Measurements from ENCODE around the gene DAPP1. TPM values are rescaled to one million over a fixed set of nuclear protein-coding genes. Genes with fewer than 3 reads are reported as not detected.
"Not testable (repeated sequence)": the region's sequence is repeated elsewhere in the genome, so short reads cannot be mapped to it uniquely, and the experiment has no call there.

DAPP1 gene, protein sequence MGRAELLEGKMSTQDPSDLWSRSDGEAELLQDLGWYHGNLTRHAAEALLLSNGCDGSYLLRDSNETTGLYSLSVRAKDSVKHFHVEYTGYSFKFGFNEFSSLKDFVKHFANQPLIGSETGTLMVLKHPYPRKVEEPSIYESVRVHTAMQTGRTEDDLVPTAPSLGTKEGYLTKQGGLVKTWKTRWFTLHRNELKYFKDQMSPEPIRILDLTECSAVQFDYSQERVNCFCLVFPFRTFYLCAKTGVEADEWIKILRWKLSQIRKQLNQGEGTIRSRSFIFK
- total RNA-seq (2014; rRNA removed; shearing (Covaris generic)) (not detected in 2 replicates), polyA plus RNA-seq (2016; fragmentation: Nextera tagmentation; extraction: Ambion mirVana) (0.13 TPM in 1 of 2 replicates, not detected in the other)

GRCh38 chr4:99816545-99817308 lies at the start of gene DAPP1:
Gene DAPP1 (plus strand): TSS chr4:99816827. CDS start chr4:99816914, 87 bp downstream.
- Histone ChIP-seq H3K36me3 (ENCODE audit: low read depth) (no peaks in the 10 kb centered on the region), H3K4me2 (ENCODE audit: unreplicated experiment) (no peak within 1 kb of the TSS), H3F3A (ENCODE audit: insufficient read depth) (no peaks in the 10 kb centered on the region), H4K20me1 (ENCODE audit: insufficient read depth) (no peaks in the 10 kb centered on the region), H3K4me1 (ENCODE audit: insufficient read depth) (no peaks in the 10 kb centered on the region), H3K9me2 (ENCODE audit: insufficient read depth) (no peaks in the 10 kb centered on the region), H3K27me3 (replicated peaks; ENCODE audit: insufficient read depth) (peaks cover 11% of the 10 kb centered on the region; the same call in 1 of the 2 replicates), H3K4me3 (no peak within 1 kb of the TSS), H3K27ac (no peak within 1 kb of the TSS), H3K79me2 (ENCODE audit: insufficient read depth) (no peaks in the 10 kb centered on the region), H2AFZ (no peak within 1 kb of the TSS), H3K9me3 (ENCODE audit: low read depth) (no peaks in the 10 kb centered on the region), H3K9ac (no peak within 1 kb of the TSS)
- no peak for DNase-seq
- TF ChIP-seq EZH2phosphoT487 (IDR thresholded peaks at IDR 0.05; ENCODE audit: insufficient read depth, low read depth) = no peak
- TF ChIP-seq EZH2 (IDR thresholded peaks at IDR 0.05; ENCODE audit: insufficient read depth, poor library complexity, severe bottlenecking) = no peak
- WGBS, 2 experiments (ENCODE audit: low coverage in 1 of 2, low lambda C conversion rate in 2 of 2, missing lambda C conversion rate in 2 of 2) = 66 to 72% methylated on average over 7 of the region's 7 CpGs
- in situ Hi-C loops (cut with MboI) = no loop called here

- H3K36me3 ChIP-seq (ENCODE audit: low read depth); H3K27ac ChIP-seq; H3K4me2 ChIP-seq (ENCODE audit: unreplicated experiment); H3K9me2 ChIP-seq (ENCODE audit: insufficient read depth); H3K9me3 ChIP-seq (ENCODE audit: low read depth); DNase-seq; H3K4me3 ChIP-seq; H3K27me3 ChIP-seq (replicated peaks; ENCODE audit: insufficient read depth); H3K4me1 ChIP-seq (ENCODE audit: insufficient read depth); H3K9ac ChIP-seq; H3K79me2 ChIP-seq (ENCODE audit: insufficient read depth); H3F3A ChIP-seq (ENCODE audit: insufficient read depth); in situ Hi-C loops (cut with MboI); H2AFZ ChIP-seq; H4K20me1 ChIP-seq (ENCODE audit: insufficient read depth): not testable (repeated sequence)
- 54 to 78% methylated on average over 6 to 7 of the region's 7 CpGs for WGBS, 2 experiments (ENCODE audit: low coverage in 1 of 2, low lambda C conversion rate in 2 of 2, missing lambda C conversion rate in 2 of 2)
These were observed 45.8 kb upstream of the DAPP1 start for GRCh38 chr4:99770842-99771241.

DNA sequence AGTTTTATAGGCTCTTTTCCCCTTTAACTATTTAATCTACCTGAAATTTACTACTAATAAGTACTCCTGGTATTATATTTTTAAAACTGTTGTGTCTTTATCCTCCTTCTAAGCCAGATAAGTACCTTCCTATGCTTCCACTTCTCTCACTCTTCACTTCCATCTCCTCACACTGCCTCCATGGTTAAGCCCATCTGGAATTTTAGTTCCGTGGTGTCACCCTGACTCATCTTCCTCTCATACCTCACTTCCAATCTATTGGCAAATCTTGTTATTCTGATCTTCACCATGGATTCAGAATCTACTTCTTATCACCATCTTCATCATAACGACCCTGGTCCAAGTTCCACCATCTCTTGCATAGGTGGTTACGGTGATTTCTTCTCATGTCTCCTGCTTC lies 32.7 kb upstream of the DAPP1 start:
- Histone ChIP-seq H3K4me2 (ENCODE audit: unreplicated experiment) (no peak overlapping the region), H3K4me1 (ENCODE audit: insufficient read depth) (no peaks in the 10 kb centered on the region), H3K4me3 (no peak overlapping the region), H4K20me1 (ENCODE audit: insufficient read depth) (no peaks in the 10 kb centered on the region), H3K9me3 (ENCODE audit: low read depth) (no peaks in the 10 kb centered on the region), H3K36me3 (ENCODE audit: low read depth) (no peaks in the 10 kb centered on the region), H3K27me3 (replicated peaks; ENCODE audit: insufficient read depth) (no peaks in the 10 kb centered on the region), H3F3A (ENCODE audit: insufficient read depth) (no peaks in the 10 kb centered on the region), H2AFZ (no peak overlapping the region), H3K79me2 (ENCODE audit: insufficient read depth) (no peaks in the 10 kb centered on the region), H3K9ac (no peak overlapping the region), H3K27ac (no peak overlapping the region), H3K9me2 (ENCODE audit: insufficient read depth) (no peaks in the 10 kb centered on the region)
- TF ChIP-seq EZH2phosphoT487 (IDR thresholded peaks at IDR 0.05; ENCODE audit: insufficient read depth, low read depth) (no peak), EZH2 (IDR thresholded peaks at IDR 0.05; ENCODE audit: insufficient read depth, poor library complexity, severe bottlenecking) (no peak)
- 43 to 48% methylated on average over 3 of the region's 3 CpGs for WGBS, 2 experiments (ENCODE audit: low coverage in 1 of 2, low lambda C conversion rate in 2 of 2, missing lambda C conversion rate in 2 of 2)
- in situ Hi-C loops (cut with MboI) = no loop called here
- DNase-seq = no peak

DNA sequence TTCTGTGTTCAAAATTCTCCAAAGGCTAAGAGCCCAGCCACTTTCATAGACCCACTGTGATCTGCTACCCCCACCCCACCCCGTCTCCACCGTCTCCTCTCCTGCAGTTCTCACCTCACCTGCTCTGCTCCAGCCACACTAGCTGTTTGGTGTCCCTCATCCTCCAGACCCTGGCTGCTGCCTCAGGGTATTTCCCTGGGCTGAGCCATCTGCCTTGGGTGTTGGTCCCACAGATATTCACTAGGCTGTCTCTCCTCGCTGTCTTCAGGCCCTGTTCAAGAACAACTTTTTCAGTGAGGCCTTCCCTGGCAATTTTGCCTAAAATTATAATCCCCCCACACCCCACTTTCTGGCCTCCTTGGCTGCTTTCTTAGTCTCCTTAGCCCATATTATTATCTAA lies 31.8 kb upstream of the DAPP1 start:
- H2AFZ ChIP-seq = no peak overlapping the region
- H3K4me3 ChIP-seq = no peak overlapping the region
- H3K36me3 ChIP-seq (ENCODE audit: low read depth) = no peaks in the 10 kb centered on the region
- H3K4me2 ChIP-seq (ENCODE audit: unreplicated experiment) = no peak overlapping the region
- in situ Hi-C loops (cut with MboI) = no loop called here
- H3K9me2 ChIP-seq (ENCODE audit: insufficient read depth) = no peaks in the 10 kb centered on the region
- no peak overlapping the region for H3K27ac ChIP-seq
- H3K9ac ChIP-seq = no peak overlapping the region
- TF ChIP-seq EZH2 (IDR thresholded peaks at IDR 0.05; ENCODE audit: insufficient read depth, poor library complexity, severe bottlenecking) (no peak), EZH2phosphoT487 (IDR thresholded peaks at IDR 0.05; ENCODE audit: insufficient read depth, low read depth) (no peak)
- no peaks in the 10 kb centered on the region for H3F3A ChIP-seq (ENCODE audit: insufficient read depth)
- no peaks in the 10 kb centered on the region for H3K4me1 ChIP-seq (ENCODE audit: insufficient read depth)
- no peak for DNase-seq
- H3K9me3 ChIP-seq (ENCODE audit: low read depth) = no peaks in the 10 kb centered on the region
- WGBS, 2 experiments (ENCODE audit: low coverage in 1 of 2, low lambda C conversion rate in 2 of 2, missing lambda C conversion rate in 2 of 2) = 64 to 69% methylated on average over 3 of the region's 3 CpGs
- H4K20me1 ChIP-seq (ENCODE audit: insufficient read depth) = no peaks in the 10 kb centered on the region
- no peaks in the 10 kb centered on the region for H3K27me3 ChIP-seq (replicated peaks; ENCODE audit: insufficient read depth)
- H3K79me2 ChIP-seq (ENCODE audit: insufficient read depth) = no peaks in the 10 kb centered on the region

Measured in GM23248 (cell line).